ENCODE measurements around the gene SPP2. TPM values are rescaled to one million over a fixed set of nuclear protein-coding genes. Genes with fewer than 3 reads are reported as not detected.

SPP2 gene
- total RNA-seq, 2 donors from 2014 or later: not detected

- TF ChIP-seq CTCF (IDR thresholded peaks at IDR 0.05): no peak
- DNase-seq (ENCODE audit: low spot score): no peak
- Histone ChIP-seq H3K4me3 (no peak overlapping the region), H3K4me1 (no peaks in the 10 kb centered on the region), H3K36me3 (no peaks in the 10 kb centered on the region), H3K27ac (no peak overlapping the region), H3K27me3 (no peaks in the 10 kb centered on the region), H3K9me3 (peaks cover 0 to 24% of the 10 kb centered on the region in 2 donors)
Measured at GRCh38 chr2:234029150-234029733, 21.3 kb upstream of the SPP2 start.

DNA sequence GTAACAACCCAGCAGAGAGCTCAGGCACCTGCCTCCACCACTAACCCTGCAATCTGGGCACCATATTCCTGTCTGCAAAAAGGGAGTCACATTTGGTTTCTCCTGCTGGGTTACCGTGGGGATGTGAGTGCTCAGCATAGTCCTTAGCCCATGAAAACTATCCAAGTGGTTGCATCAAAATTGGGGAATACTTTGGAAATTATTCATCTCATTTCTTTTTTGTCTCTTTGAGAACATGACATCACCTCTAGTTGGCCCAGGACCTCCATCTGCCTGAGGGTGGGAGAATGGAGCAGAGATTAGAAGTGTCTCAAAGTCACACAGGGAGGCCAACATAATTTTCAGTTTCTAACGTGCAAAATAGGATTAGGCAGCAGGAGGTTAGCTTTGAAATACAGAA lies 19.3 kb upstream of the SPP2 start:
- Histone ChIP-seq H3K4me1 (no peaks in the 10 kb centered on the region), H3K4me3 (no peak overlapping the region), H3K36me3 (no peaks in the 10 kb centered on the region), H3K27ac (no peak overlapping the region), H3K27me3 (no peaks in the 10 kb centered on the region), H3K9me3 (peaks cover 0 to 34% of the 10 kb centered on the region in 2 donors)
- TF ChIP-seq CTCF (IDR thresholded peaks at IDR 0.05): no peak
- no peak for DNase-seq (ENCODE audit: low spot score)

- Histone ChIP-seq H3K4me3 (no peak overlapping the region), H3K27me3 (no peaks in the 10 kb centered on the region), H3K27ac (no peak overlapping the region), H3K36me3 (no peaks in the 10 kb centered on the region), H3K4me1 (no peaks in the 10 kb centered on the region), H3K9me3 (peaks cover 0 to 38% of the 10 kb centered on the region in 2 donors)
- no peak for DNase-seq (ENCODE audit: low spot score)
- no peak for TF ChIP-seq CTCF (IDR thresholded peaks at IDR 0.05)
Measured at GRCh38 chr2:234032279-234032856, 18.1 kb upstream of the SPP2 start.

- Histone ChIP-seq H3K9me3 (peaks cover 0 to 38% of the 10 kb centered on the region in 2 donors), H3K27ac (no peak overlapping the region), H3K4me3 (no peak overlapping the region), H3K4me1 (no peaks in the 10 kb centered on the region), H3K36me3 (no peaks in the 10 kb centered on the region), H3K27me3 (no peaks in the 10 kb centered on the region)
- no peak for DNase-seq (ENCODE audit: low spot score)
- no peak for TF ChIP-seq CTCF (IDR thresholded peaks at IDR 0.05)
Measured at GRCh38 chr2:234033174-234033573, 17.3 kb upstream of the SPP2 start.

DNA sequence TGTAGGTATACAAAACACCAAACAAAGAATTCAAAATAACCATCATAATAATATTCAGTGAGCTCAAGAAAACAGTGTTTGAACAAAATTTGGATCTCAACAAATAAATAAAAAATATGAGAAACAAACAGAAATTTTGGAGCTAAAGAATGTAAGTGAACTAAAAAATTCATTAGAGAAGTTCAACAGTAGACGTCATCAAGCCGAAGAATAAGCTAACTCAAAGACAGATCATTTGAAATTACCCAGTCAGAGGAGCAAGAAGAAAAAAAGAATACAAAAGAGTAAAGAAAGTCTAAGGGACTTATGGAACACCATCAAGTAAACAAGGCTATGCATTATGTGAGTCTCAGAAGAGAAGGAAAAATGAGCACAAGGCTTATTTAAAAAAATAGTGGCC lies 16.6 kb upstream of the SPP2 start:
- Histone ChIP-seq H3K4me1 (no peaks in the 10 kb centered on the region), H3K36me3 (no peaks in the 10 kb centered on the region), H3K27ac (no peak overlapping the region), H3K4me3 (no peak overlapping the region), H3K27me3 (no peaks in the 10 kb centered on the region), H3K9me3 (peaks cover 0 to 38% of the 10 kb centered on the region in 2 donors)
- TF ChIP-seq CTCF (IDR thresholded peaks at IDR 0.05): no peak
- DNase-seq (ENCODE audit: low spot score): no peak

All from right atrium auricular region (tissue), 2 donors.